ENCODE results near the gene CDH4. TPM values are rescaled to one million over a fixed set of nuclear protein-coding genes. Genes with fewer than 3 reads are reported as not detected.

The CDH4 gene
- total and polyA plus RNA-seq, 2 donors (not counting 3 experiments of a cell fraction or from before 2014, with no cell fraction given): 0.17 to 0.51 TPM

DNA sequence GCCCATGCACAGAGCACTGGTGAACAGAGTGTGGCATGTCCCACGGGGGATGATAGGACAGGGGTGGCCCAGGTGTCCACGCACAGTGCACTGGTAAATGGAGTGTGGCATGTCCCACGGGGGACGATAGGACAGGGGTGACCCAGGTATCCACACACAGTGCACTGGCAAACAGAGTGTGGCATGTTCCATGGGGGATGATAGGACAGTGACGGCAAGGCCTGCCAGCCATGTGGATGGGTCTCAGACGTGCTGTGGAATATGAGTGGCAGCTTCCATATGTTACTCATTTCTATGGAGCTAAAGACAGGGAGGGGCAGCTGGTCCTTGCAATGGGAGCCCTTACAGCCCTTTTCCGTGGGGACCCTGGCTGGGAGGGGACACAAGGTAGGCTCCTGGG, 168.7 kb downstream of the CDH4 start:
- no peak overlapping the region for H3K9ac ChIP-seq (replicated peaks; ENCODE audit: extremely low read depth, insufficient read depth, low read length)
- no peaks in the 10 kb centered on the region for H3K9me1 ChIP-seq (replicated peaks; ENCODE audit: control insufficient read depth, extremely low read depth, insufficient read depth, low read length)
- H2AFZ ChIP-seq (ENCODE audit: low read depth, low read length): no peak overlapping the region
- H3K27ac ChIP-seq (ENCODE audit: insufficient read depth, low read depth, low read length): no peak overlapping the region
- no peak overlapping the region for H3K4me2 ChIP-seq (ENCODE audit: insufficient read depth, low read length)
- TF ChIP-seq POLR2AphosphoS5 (IDR thresholded peaks at IDR 0.05; ENCODE audit: insufficient read depth, low read depth, low read length) (no peak), MAX (IDR thresholded peaks at IDR 0.05; ENCODE audit: insufficient read depth, insufficient read length) (no peak), GATA2 (IDR thresholded peaks at IDR 0.05; ENCODE audit: insufficient read depth, insufficient read length, low read depth, low read length) (no peak), EZH2 (IDR thresholded peaks at IDR 0.05; ENCODE audit: borderline replicate concordance, low read depth, low read length, severe bottlenecking) (no peak), POLR2A (IDR thresholded peaks at IDR 0.05; ENCODE audit: low read depth, low read length) (no peak), FOS (IDR thresholded peaks at IDR 0.05; ENCODE audit: borderline replicate concordance, insufficient read depth, low read length) (no peak), JUN (IDR thresholded peaks at IDR 0.05; ENCODE audit: borderline replicate concordance, insufficient read depth, insufficient read length, low read depth) (no peak)
- TF ChIP-seq, protein P1, sequence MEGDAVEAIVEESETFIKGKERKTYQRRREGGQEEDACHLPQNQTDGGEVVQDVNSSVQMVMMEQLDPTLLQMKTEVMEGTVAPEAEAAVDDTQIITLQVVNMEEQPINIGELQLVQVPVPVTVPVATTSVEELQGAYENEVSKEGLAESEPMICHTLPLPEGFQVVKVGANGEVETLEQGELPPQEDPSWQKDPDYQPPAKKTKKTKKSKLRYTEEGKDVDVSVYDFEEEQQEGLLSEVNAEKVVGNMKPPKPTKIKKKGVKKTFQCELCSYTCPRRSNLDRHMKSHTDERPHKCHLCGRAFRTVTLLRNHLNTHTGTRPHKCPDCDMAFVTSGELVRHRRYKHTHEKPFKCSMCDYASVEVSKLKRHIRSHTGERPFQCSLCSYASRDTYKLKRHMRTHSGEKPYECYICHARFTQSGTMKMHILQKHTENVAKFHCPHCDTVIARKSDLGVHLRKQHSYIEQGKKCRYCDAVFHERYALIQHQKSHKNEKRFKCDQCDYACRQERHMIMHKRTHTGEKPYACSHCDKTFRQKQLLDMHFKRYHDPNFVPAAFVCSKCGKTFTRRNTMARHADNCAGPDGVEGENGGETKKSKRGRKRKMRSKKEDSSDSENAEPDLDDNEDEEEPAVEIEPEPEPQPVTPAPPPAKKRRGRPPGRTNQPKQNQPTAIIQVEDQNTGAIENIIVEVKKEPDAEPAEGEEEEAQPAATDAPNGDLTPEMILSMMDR (IDR thresholded peaks at IDR 0.05; ENCODE audit: extremely low read depth in 1 of 2, insufficient read depth in 1 of 2, low read depth in 1 of 2, low read length in 2 of 2): no peak
- DNase-seq (ENCODE audit: low read depth, low spot score) (no peak), FAIRE-seq (no peak)
- H3K4me1 ChIP-seq (ENCODE audit: control insufficient read depth, extremely low read depth, insufficient read depth, low read length): no peaks in the 10 kb centered on the region
- H3K79me2 ChIP-seq (ENCODE audit: control insufficient read depth, insufficient read depth, low read length): no peaks in the 10 kb centered on the region
- dilution Hi-C loops (cut with MboI; ENCODE audit: extremely low pct_ligation_motif_present, low sequenced_read_pairs) (no loop called here), intact Hi-C loops (cut with micrococcal nuclease) (no loop called here)
- ChIA-PET POLR2A (no interaction called here), CTCF (no interaction called here)
- no peak overlapping the region for H3K4me3 ChIP-seq (replicated peaks in 1 of 3; ENCODE audit: insufficient read depth in 1 of 3, low read depth in 1 of 3, low read length in 3 of 3)
- H3K9me3 ChIP-seq (replicated peaks; ENCODE audit: control insufficient read depth, insufficient read depth, low read length): peaks cover 2% of the 10 kb centered on the region
- H3K27me3 ChIP-seq (ENCODE audit: control insufficient read depth in 2 of 2, insufficient read depth in 2 of 2, low read length in 2 of 2): no peaks in the 10 kb centered on the region
- no peaks in the 10 kb centered on the region for H3K36me3 ChIP-seq (ENCODE audit: control insufficient read depth in 2 of 2, extremely low read depth in 1 of 2, insufficient read depth in 2 of 2, low read length in 2 of 2)
- H4K20me1 ChIP-seq (replicated peaks; ENCODE audit: control insufficient read depth, extremely low read depth, insufficient read depth, low read length): no peaks in the 10 kb centered on the region
- no TSS peak for BruUV-seq (replicated peaks)

Measured in endothelial cell of umbilical vein (primary cell).